Nephron progenitor cell (in vitro differentiated cells): ENCODE data around the gene ZNF3.

ENCODE experiments used
- DNase-seq: peaks from one replicate; pipeline ENCODE4 v3.0.0; 2021
- H3K27ac Mint-ChIP-seq: 2 replicates; pipeline ENCODE4 v1.8.0; 2021; ENCODE audit warnings: mild to moderate bottlenecking, moderate library complexity, mixed read lengths
- H3K27me3 Mint-ChIP-seq: 2 replicates; pipeline ENCODE4 v1.8.0; 2021; ENCODE audit warnings: mild to moderate bottlenecking, low read depth, mixed read lengths; ENCODE audit not compliant: poor library complexity
- H3K36me3 Mint-ChIP-seq: 2 replicates; pipeline ENCODE4 v1.8.0; 2021; ENCODE audit warnings: low read depth, mixed read lengths
- H3K4me1 Mint-ChIP-seq: 2 replicates; pipeline ENCODE4 v1.8.0; 2021; ENCODE audit warnings: mixed read lengths
- H3K4me3 Mint-ChIP-seq: 2 replicates; pipeline ENCODE4 v1.8.0; 2021; ENCODE audit warnings: mild to moderate bottlenecking, moderate library complexity, mixed read lengths
- H3K9me3 Mint-ChIP-seq: 2 replicates; pipeline ENCODE4 v1.8.0; 2021; ENCODE audit warnings: mild to moderate bottlenecking, moderate library complexity, mixed read lengths
- TF ChIP-seq, protein P1 (sequence below): fragments of 200-600 bp; sonication (generic); IDR thresholded peaks from 2 replicates; pipeline ENCODE4 v1.5.0; 2021; ENCODE audit warnings: antibody characterized with exemption

ZNF3 gene

DNA sequence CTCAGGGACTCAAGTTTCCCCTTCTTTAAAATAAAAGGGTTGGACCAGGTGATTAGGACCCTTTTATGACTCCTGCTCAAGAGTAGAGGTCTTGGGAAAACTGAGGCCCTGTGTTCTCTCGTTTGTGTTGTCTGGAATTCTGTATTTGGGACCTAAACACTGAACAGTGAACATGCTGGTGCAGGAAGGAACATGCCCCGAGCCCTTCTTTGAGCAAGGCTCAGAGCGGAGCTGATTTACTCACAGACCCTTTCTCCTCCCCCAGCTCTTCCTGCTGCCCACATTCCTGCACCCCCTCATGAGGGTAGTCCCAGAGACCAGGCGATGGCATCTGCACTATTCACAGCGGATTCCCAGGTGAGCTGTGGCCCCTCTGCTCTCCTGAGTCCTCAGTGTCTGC is 51.9 kb downstream of the ZNF3 start:
- peak overlapping the region; percentile 47 for H3K27ac Mint-ChIP-seq
- H3K4me1 Mint-ChIP-seq: no peaks in the 10 kb centered on the region
- no peak overlapping the region for H3K4me3 Mint-ChIP-seq
- TF ChIP-seq, protein P1, sequence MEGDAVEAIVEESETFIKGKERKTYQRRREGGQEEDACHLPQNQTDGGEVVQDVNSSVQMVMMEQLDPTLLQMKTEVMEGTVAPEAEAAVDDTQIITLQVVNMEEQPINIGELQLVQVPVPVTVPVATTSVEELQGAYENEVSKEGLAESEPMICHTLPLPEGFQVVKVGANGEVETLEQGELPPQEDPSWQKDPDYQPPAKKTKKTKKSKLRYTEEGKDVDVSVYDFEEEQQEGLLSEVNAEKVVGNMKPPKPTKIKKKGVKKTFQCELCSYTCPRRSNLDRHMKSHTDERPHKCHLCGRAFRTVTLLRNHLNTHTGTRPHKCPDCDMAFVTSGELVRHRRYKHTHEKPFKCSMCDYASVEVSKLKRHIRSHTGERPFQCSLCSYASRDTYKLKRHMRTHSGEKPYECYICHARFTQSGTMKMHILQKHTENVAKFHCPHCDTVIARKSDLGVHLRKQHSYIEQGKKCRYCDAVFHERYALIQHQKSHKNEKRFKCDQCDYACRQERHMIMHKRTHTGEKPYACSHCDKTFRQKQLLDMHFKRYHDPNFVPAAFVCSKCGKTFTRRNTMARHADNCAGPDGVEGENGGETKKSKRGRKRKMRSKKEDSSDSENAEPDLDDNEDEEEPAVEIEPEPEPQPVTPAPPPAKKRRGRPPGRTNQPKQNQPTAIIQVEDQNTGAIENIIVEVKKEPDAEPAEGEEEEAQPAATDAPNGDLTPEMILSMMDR: no peak
- H3K36me3 Mint-ChIP-seq: peaks cover 82% of the 10 kb centered on the region
- H3K27me3 Mint-ChIP-seq: no peaks in the 10 kb centered on the region
- no peak for DNase-seq
- peaks cover 28% of the 10 kb centered on the region for H3K9me3 Mint-ChIP-seq

DNA sequence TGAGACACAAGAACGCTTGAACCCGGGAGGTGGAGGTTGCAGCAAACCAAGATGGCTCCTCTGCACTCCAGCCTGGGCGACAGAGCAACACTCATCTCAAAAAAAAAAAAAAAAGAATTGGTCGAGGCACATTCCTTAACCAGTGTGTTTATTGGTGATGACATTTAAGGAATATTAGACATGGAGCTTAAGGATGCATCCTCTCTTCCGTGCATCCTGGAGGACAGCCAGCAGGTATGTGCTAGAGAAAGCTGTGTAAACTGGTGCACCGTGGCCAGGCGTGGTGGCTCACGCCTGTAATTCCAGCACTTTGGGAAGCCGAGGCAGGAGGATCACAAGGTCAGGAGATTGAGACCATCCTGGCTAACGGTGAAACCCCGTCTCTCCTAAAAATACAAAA is 54.3 kb downstream of the ZNF3 start:
- Mint-ChIP-seq H3K4me3 (no peak overlapping the region), H3K36me3 (peaks cover 81% of the 10 kb centered on the region)

DNA sequence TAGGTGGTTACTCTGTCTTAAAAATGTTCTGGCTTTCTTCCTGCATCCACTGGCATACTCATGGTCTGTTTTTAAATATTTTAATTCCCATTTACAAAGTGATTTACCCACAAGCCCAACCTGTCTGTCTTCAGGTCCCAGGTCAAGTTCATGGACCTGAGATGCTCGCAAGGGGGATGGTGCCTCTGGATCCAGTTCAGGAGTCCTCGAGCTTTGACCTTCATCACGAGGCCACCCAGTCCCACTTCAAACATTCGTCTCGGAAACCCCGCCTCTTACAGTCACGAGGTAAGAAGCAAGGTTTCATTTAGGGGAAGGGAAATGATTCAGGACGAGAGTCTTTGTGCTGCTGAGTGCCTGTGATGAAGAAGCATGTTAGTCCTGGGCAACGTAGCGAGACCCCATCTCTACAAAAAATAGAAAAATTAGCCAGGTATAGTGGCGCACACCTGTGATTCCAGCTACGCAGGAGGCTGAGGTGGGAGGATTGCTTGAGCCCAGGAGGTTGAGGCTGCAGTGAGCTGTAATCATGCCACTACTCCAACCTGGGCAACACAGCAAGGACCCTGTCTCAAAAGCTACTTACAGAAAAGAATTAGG is 57.4 kb downstream of the ZNF3 start:
- Mint-ChIP-seq H3K36me3 (peaks cover 60% of the 10 kb centered on the region), H3K9me3 (no peaks in the 10 kb centered on the region)

More for the DNA sequence above, 54.3 kb downstream of the ZNF3 start:
- no peak for DNase-seq
- TF ChIP-seq, protein P1: no peak
- Mint-ChIP-seq H3K9me3 (peaks cover 7% of the 10 kb centered on the region), H3K4me1 (no peaks in the 10 kb centered on the region), H3K27ac (no peak overlapping the region), H3K27me3 (no peaks in the 10 kb centered on the region)

DNA sequence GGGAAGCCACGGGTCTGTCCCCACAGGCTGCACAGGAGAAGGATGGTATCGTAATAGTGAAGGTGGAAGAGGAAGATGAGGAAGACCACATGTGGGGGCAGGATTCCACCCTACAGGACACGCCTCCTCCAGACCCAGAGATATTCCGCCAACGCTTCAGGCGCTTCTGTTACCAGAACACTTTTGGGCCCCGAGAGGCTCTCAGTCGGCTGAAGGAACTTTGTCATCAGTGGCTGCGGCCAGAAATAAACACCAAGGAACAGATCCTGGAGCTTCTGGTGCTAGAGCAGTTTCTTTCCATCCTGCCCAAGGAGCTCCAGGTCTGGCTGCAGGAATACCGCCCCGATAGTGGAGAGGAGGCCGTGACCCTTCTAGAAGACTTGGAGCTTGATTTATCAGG is 58.0 kb downstream of the ZNF3 start:
- Mint-ChIP-seq H3K36me3 (peaks cover 63% of the 10 kb centered on the region), H3K4me3 (no peak overlapping the region), H3K9me3 (no peaks in the 10 kb centered on the region), H3K27me3 (no peaks in the 10 kb centered on the region), H3K27ac (no peak overlapping the region), H3K4me1 (no peaks in the 10 kb centered on the region)
- TF ChIP-seq, protein P1: no peak
- DNase-seq: no peak

More for the DNA sequence above, 57.4 kb downstream of the ZNF3 start:
- H3K27ac Mint-ChIP-seq: no peak overlapping the region
- H3K4me3 Mint-ChIP-seq: no peak overlapping the region
- no peak for DNase-seq
- no peaks in the 10 kb centered on the region for H3K4me1 Mint-ChIP-seq
- H3K27me3 Mint-ChIP-seq: no peaks in the 10 kb centered on the region
- TF ChIP-seq, protein P1: no peak

DNA sequence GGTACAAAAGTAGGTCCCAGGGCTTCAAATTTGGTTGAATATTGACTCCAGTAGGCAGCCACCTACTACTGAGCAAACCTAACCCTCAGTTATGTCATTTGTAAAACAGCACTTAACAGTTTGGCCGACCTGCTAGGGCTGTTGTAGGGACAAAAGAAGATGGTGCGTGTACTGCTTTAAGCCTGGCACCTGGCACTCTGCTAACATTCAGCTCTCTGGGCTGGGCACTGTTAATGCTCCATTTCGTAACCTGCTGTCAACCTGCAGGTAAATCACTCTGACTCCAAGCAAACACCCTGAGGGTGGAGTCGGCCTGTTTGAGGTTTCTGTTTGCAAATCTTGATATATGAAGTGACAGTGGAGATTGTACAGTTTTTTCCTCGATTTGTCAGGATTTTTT is 58.9 kb downstream of the ZNF3 start:
- TF ChIP-seq, protein P1: no peak
- peaks cover 5% of the 10 kb centered on the region for H3K4me1 Mint-ChIP-seq
- H3K4me3 Mint-ChIP-seq: no peak overlapping the region
- H3K9me3 Mint-ChIP-seq: no peaks in the 10 kb centered on the region
- H3K27me3 Mint-ChIP-seq: no peaks in the 10 kb centered on the region
- H3K27ac Mint-ChIP-seq: no peak overlapping the region
- no peak for DNase-seq
- peaks cover 62% of the 10 kb centered on the region for H3K36me3 Mint-ChIP-seq

DNA sequence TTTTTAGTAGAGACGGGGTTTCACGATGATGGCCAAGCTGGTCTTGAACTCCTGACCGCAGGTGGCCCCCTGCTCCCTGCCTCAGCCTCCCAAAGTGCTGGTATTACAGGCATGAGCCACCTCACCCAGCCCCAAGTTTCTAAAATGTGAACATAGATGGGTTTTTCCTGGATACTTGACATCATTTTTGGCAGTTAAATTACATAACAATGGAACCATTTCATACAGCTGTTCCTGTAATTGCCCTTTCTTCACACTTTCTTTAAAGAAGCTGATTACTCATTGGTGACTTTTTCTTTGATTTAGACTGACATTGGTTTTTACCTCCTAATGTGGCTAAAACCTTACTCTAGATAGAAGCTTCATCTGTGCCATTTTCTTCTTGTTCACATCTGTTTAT is 60.2 kb downstream of the ZNF3 start:
- Mint-ChIP-seq H3K36me3 (peaks cover 62% of the 10 kb centered on the region), H3K4me1 (peaks cover 12% of the 10 kb centered on the region), H3K27ac (no peak overlapping the region), H3K27me3 (no peaks in the 10 kb centered on the region), H3K4me3 (no peak overlapping the region), H3K9me3 (no peaks in the 10 kb centered on the region)
- DNase-seq: no peak
- TF ChIP-seq, protein P1: no peak
